ENCODE data around the gene RAB4B. TPM values are rescaled to one million over a fixed set of nuclear protein-coding genes. Genes with fewer than 3 reads are reported as not detected.
A peak's percentile ranks its signal among the peaks of the same experiment; 100 is the strongest.

The RAB4B gene
- total and polyA plus RNA-seq, 2 of the 13 experiments (the other 11 are each of a cell fraction or from before 2014, with no cell fraction given), result 3.3 to 5.4 TPM

- TF ChIP-seq ZBTB4 (CRISPR knock-in tag; IDR thresholded peaks at IDR 0.05; ENCODE audit: borderline replicate concordance), result no peak
- TF ChIP-seq ZNF589 (CRISPR knock-in tag; conservative IDR thresholded peaks at IDR 0.05), result no peak
- peak; percentile 55; the same call in 1 of the 2 replicates for TF ChIP-seq KMT2B (CRISPR knock-in tag; IDR thresholded peaks at IDR 0.05)
- TF ChIP-seq ZNF543 (CRISPR knock-in tag; IDR thresholded peaks at IDR 0.05), result no peak
- TF ChIP-seq E2F1 (CRISPR knock-in tag; IDR thresholded peaks at IDR 0.05), result peak; percentile 72
- peak; percentile 56; the same call in 1 of the 2 replicates for TF ChIP-seq ZNF441 (CRISPR knock-in tag; IDR thresholded peaks at IDR 0.05; ENCODE audit: borderline replicate concordance)
- TF ChIP-seq ZMYM3 (CRISPR knock-in tag; IDR thresholded peaks at IDR 0.05), result no peak
- no peak for TF ChIP-seq IRF1 (CRISPR knock-in tag; IDR thresholded peaks at IDR 0.05; ENCODE audit: low read depth)
- TF ChIP-seq ZNF691 (CRISPR knock-in tag; IDR thresholded peaks at IDR 0.05; ENCODE audit: borderline replicate concordance, low read depth), result no peak
- no peak for TF ChIP-seq KAT8 (CRISPR knock-in tag; IDR thresholded peaks at IDR 0.05)
- TF ChIP-seq EP300 (IDR thresholded peaks at IDR 0.05; ENCODE audit: low read depth in 2 of 2, low read length in 2 of 2), result 0 out of 4 replicates have a peak, but pooled peaks of 1 of the 2 experiments have one; percentile 4
- no peak for TF ChIP-seq EP300 (CRISPR knock-in tag; IDR thresholded peaks at IDR 0.05; ENCODE audit: borderline replicate concordance)
- TF ChIP-seq ETS1 (CRISPR knock-in tag; IDR thresholded peaks at IDR 0.05), result peak; percentile 76; the same call in 1 of the 2 replicates
- TF ChIP-seq HNRNPUL1 (IDR thresholded peaks at IDR 0.05; ENCODE audit: low read depth, low read length), result no peak
- TF ChIP-seq NR0B2 (CRISPR knock-in tag; IDR thresholded peaks at IDR 0.05), result peak; percentile 23; the same call in 1 of the 2 replicates
- TF ChIP-seq RXRB (CRISPR knock-in tag; IDR thresholded peaks at IDR 0.05; ENCODE audit: borderline replicate concordance), result 0 out of 2 replicates have a peak, but pooled peaks have one; percentile 21
- peak; percentile 75; the same call in 1 of the 2 replicates for TF ChIP-seq KDM5B (CRISPR knock-in tag; IDR thresholded peaks at IDR 0.05; ENCODE audit: borderline replicate concordance)
- TF ChIP-seq BRCA1 (CRISPR knock-in tag; IDR thresholded peaks at IDR 0.05), result no peak
- no peak for TF ChIP-seq GLMP (CRISPR knock-in tag; IDR thresholded peaks at IDR 0.05; ENCODE audit: borderline replicate concordance)
- TF ChIP-seq ARNT (IDR thresholded peaks at IDR 0.05), result no peak
These were observed 27.0 kb upstream of the RAB4B start, which contains the start of gene SNRPA (continued) for GRCh38 chr19:40750874-40751537.
